ENCODE results near the gene ZNF276.

GRCh38 chr16:89689142-89689541, 32.2 kb upstream of the ZNF276 start:
- TF ChIP-seq SPI1 (IDR thresholded peaks at IDR 0.05; ENCODE audit: borderline replicate concordance, low read depth) (no peak), POLR2AphosphoS5 (IDR thresholded peaks at IDR 0.05; ENCODE audit: low read depth) (no peak), GABPA (IDR thresholded peaks at IDR 0.05; ENCODE audit: low read depth) (no peak), REST (IDR thresholded peaks at IDR 0.05; ENCODE audit: insufficient replicate concordance, low read depth) (no peak)
- TF ChIP-seq, protein P1, sequence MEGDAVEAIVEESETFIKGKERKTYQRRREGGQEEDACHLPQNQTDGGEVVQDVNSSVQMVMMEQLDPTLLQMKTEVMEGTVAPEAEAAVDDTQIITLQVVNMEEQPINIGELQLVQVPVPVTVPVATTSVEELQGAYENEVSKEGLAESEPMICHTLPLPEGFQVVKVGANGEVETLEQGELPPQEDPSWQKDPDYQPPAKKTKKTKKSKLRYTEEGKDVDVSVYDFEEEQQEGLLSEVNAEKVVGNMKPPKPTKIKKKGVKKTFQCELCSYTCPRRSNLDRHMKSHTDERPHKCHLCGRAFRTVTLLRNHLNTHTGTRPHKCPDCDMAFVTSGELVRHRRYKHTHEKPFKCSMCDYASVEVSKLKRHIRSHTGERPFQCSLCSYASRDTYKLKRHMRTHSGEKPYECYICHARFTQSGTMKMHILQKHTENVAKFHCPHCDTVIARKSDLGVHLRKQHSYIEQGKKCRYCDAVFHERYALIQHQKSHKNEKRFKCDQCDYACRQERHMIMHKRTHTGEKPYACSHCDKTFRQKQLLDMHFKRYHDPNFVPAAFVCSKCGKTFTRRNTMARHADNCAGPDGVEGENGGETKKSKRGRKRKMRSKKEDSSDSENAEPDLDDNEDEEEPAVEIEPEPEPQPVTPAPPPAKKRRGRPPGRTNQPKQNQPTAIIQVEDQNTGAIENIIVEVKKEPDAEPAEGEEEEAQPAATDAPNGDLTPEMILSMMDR (IDR thresholded peaks at IDR 0.05; ENCODE audit: insufficient read depth, low read length) = no peak
